CD4-positive, alpha-beta T cell treated with Interferon alpha-2 for 1 hour (primary cell): Measurements from ENCODE around the gene NQO2.

Source experiments
- DNase-seq, 2 donors: peaks; one replicate each; pipeline ENCODE4 v3.0.0-alpha.2; 2020 to 2022

Gene NQO2

GRCh38 chr6:2999618-3000557 is at the start of gene NQO2:
Gene NQO2, plus strand, starts transcription at chr6:2999894. Its CDS starts 6,659 bp downstream, at chr6:3006553.
- DNase-seq = peak; percentile 90 to 93

- no peak for DNase-seq
These were observed 49.0 kb upstream of the NQO2 start for GRCh38 chr6:2950713-2951112.

GRCh38 chr6:2951728-2952127 is 48.0 kb upstream of the NQO2 start:
- DNase-seq = peak in 1 of 2 donors; percentile 57

GRCh38 chr6:2952557-2953095 is 47.1 kb upstream of the NQO2 start:
- DNase-seq = peak; percentile 72 to 79

GRCh38 chr6:2953098-2953497 is 46.6 kb upstream of the NQO2 start:
- DNase-seq = no peak

- DNase-seq = no peak
These were observed 42.6 kb upstream of the NQO2 start for GRCh38 chr6:2956930-2957685.

GRCh38 chr6:2957696-2958330 is 41.9 kb upstream of the NQO2 start:
- DNase-seq = no peak

- peak in 1 of 2 donors; percentile 28 for DNase-seq
These were observed 41.4 kb upstream of the NQO2 start for GRCh38 chr6:2958331-2958711.

- no peak for DNase-seq
These were observed 40.9 kb upstream of the NQO2 start for GRCh38 chr6:2958776-2959175.

GRCh38 chr6:2959909-2960719 is 39.6 kb upstream of the NQO2 start:
- DNase-seq = no peak

- no peak for DNase-seq
These were observed 38.8 kb upstream of the NQO2 start for GRCh38 chr6:2960935-2961334.

GRCh38 chr6:2961506-2961905 is 38.2 kb upstream of the NQO2 start:
- DNase-seq = no peak

- DNase-seq = no peak
These were observed 37.7 kb upstream of the NQO2 start for GRCh38 chr6:2962004-2962403.

- no peak for DNase-seq
These were observed 37.1 kb upstream of the NQO2 start for GRCh38 chr6:2962636-2963035.

- DNase-seq = no peak
These were observed 35.9 kb upstream of the NQO2 start for GRCh38 chr6:2963756-2964155.

GRCh38 chr6:2964793-2965505 is 34.7 kb upstream of the NQO2 start:
- DNase-seq = no peak

GRCh38 chr6:2966347-2966746 is 33.3 kb upstream of the NQO2 start:
- no peak for DNase-seq

GRCh38 chr6:2967936-2968335 is 31.8 kb upstream of the NQO2 start:
- no peak for DNase-seq

GRCh38 chr6:2968600-2969135 is 31.0 kb upstream of the NQO2 start:
- no peak for DNase-seq

GRCh38 chr6:2969549-2969948 is 30.1 kb upstream of the NQO2 start:
- no peak for DNase-seq

GRCh38 chr6:2970034-2970685 is 29.5 kb upstream of the NQO2 start:
- DNase-seq = no peak
